CD4-positive, alpha-beta T cell (primary cell): ENCODE data around the gene TTLL11. TPM values are rescaled to one million over a fixed set of nuclear protein-coding genes. Genes with fewer than 3 reads are reported as not detected.

ENCODE experiments used
- ATAC-seq: fragments of 200-7000 bp; cut with Tn5 transposase; one replicate; pipeline ENCODE4 v1.10.0; 2022; ENCODE audit warnings: mild to moderate bottlenecking; ENCODE audit not compliant: poor library complexity
- CTCF ChIA-PET: fragments of 350-600 bp; sonication (Branson Sonifier 250); formaldehyde crosslinking; loops from one replicate; lab custom pipeline; 2021; ENCODE audit warnings: antibody characterized with exemption, inconsistent platforms; lab: Charles Lee
- POLR2A ChIA-PET: fragments of 350-600 bp; sonication (Branson Sonifier 250); formaldehyde crosslinking; loops from one replicate; lab custom pipeline; 2021; ENCODE audit warnings: antibody characterized with exemption, inconsistent platforms; lab: Charles Lee
- DNase-seq, 14 experiments: peaks; one replicate each; pipeline ENCODE4 v3.0.0-alpha.2; 2013 to 2020; ENCODE audit warnings: mixed read lengths in 2 of 14
- H3K27ac ChIP-seq, 2 donors: one replicate each; pipeline versions ENCODE4 v1.5.1 to v1.7.0; 2013; ENCODE audit warnings: low read length in 2 of 2, low read depth in 1 of 2, mild to moderate bottlenecking in 1 of 2
- H3K27me3 ChIP-seq, 2 experiments: 1 replicate in 1 of 2; 2 replicates in 1 of 2; pipeline versions ENCODE4 v1.6.1 to v1.7.0; 2013; ENCODE audit warnings: low read length in 2 of 2, control low read depth in 1 of 2, mild to moderate bottlenecking in 1 of 2, moderate library complexity in 1 of 2; ENCODE audit not compliant: insufficient read depth in 2 of 2, control insufficient read depth in 1 of 2
- H3K36me3 ChIP-seq: one replicate; pipeline ENCODE4 v1.6.1; 2013; ENCODE audit warnings: low read length, control low read depth; ENCODE audit not compliant: insufficient read depth
- H3K4me1 ChIP-seq: one replicate; pipeline ENCODE4 v1.6.1; 2013; ENCODE audit warnings: low read length, control low read depth; ENCODE audit not compliant: insufficient read depth
- H3K4me3 ChIP-seq: one replicate; pipeline ENCODE4 v1.5.1; 2013; ENCODE audit warnings: mild to moderate bottlenecking, low read length, moderate library complexity
- H3K9me3 ChIP-seq, 2 experiments: 1 replicate in 1 of 2; 2 replicates in 1 of 2; pipeline versions ENCODE4 v1.6.1 to v1.7.0; 2013; ENCODE audit warnings: low read length in 2 of 2, mild to moderate bottlenecking in 2 of 2, control low read depth in 1 of 2, moderate library complexity in 1 of 2; ENCODE audit not compliant: control insufficient read depth in 1 of 2, insufficient read depth in 1 of 2
- H3K27ac Mint-ChIP-seq: one replicate; pipeline ENCODE4 v1.8.0; 2020; ENCODE audit warnings: mixed read lengths
- H3K27me3 Mint-ChIP-seq: one replicate; pipeline ENCODE4 v1.8.0; 2021; ENCODE audit warnings: mixed read lengths
- H3K36me3 Mint-ChIP-seq: one replicate; pipeline ENCODE4 v1.8.0; 2021; ENCODE audit warnings: low read depth, mixed read lengths
- H3K4me1 Mint-ChIP-seq: one replicate; pipeline ENCODE4 v1.8.0; 2021; ENCODE audit warnings: low read depth, mixed read lengths
- H3K4me3 Mint-ChIP-seq: one replicate; pipeline ENCODE4 v1.8.0; 2020; ENCODE audit warnings: mild to moderate bottlenecking, mixed read lengths
- H3K9me3 Mint-ChIP-seq: one replicate; pipeline ENCODE4 v1.8.0; 2020; ENCODE audit warnings: mixed read lengths
- intact Hi-C, 2 experiments: fragments of 100-400 bp; cut with DNase I in 1 of 2; cut with micrococcal nuclease in 1 of 2; formaldehyde crosslinking; loops; one replicate each; pipeline versions ENCODE4 v1.15.1 to v1.9.0; 2023 to 2025; cut with DNase I, micrococcal nuclease
- total RNA-seq, 174 experiments: library from RNA in 2 of 174; stranded (reverse) in 2 of 174; gene quantifications; one replicate each; pipeline ENCODE4 v1.2.3 and lab custom pipeline; 2021 to 2026
- TF ChIP-seq, protein P1 (sequence below): fragments of 200-600 bp; IDR thresholded peaks from one replicate; pipeline ENCODE4 v1.8.0; 2022; ENCODE audit warnings: antibody characterized with exemption, mild to moderate bottlenecking

TTLL11 gene
- total RNA-seq, 2 experiments from 2014 or later, result 1.6 to 2.3 TPM

DNA sequence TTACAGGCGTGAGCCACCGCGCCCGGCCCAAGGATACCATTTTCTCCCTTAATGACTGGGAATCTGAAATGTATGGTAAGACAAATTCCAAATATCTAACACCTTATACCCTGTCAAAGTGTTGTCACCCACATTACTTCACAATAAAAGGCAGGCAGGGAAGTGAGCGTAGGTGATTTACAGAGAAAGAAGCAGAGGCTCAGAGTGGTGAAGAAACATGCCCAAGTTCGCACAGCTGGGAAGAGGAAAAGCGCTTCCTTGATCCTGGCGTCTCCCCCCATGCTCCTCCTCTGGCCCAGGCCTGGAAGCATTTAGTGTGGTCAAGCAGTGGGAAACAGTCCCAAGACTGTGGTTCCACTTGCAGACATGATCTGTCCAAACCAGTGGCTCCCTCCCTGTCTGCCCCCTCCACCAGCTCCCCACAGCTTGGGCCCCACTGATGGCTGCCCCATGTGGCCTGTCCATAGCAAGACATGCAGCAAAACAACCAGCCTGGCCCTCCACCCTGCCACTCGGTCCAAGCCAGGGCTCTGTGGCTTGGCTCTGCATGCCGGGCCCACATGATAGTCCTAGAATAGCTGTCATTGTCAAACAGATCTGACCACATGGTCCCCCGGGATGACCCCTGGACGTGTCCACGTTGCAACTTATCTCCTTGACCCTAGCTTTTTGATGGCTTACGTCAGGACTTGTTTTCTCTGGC, 107.2 kb downstream of the TTLL11 start:
- no peak for DNase-seq
- Mint-ChIP-seq H3K9me3 (peaks cover 6% of the 10 kb centered on the region), H3K4me3 (no peak overlapping the region), H3K27ac (no peak overlapping the region), H3K27me3 (no peaks in the 10 kb centered on the region), H3K4me1 (no peaks in the 10 kb centered on the region), H3K36me3 (peaks cover 18% of the 10 kb centered on the region)
- TF ChIP-seq, protein P1, sequence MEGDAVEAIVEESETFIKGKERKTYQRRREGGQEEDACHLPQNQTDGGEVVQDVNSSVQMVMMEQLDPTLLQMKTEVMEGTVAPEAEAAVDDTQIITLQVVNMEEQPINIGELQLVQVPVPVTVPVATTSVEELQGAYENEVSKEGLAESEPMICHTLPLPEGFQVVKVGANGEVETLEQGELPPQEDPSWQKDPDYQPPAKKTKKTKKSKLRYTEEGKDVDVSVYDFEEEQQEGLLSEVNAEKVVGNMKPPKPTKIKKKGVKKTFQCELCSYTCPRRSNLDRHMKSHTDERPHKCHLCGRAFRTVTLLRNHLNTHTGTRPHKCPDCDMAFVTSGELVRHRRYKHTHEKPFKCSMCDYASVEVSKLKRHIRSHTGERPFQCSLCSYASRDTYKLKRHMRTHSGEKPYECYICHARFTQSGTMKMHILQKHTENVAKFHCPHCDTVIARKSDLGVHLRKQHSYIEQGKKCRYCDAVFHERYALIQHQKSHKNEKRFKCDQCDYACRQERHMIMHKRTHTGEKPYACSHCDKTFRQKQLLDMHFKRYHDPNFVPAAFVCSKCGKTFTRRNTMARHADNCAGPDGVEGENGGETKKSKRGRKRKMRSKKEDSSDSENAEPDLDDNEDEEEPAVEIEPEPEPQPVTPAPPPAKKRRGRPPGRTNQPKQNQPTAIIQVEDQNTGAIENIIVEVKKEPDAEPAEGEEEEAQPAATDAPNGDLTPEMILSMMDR, result no peak
- H3K36me3 ChIP-seq, result no peaks in the 10 kb centered on the region
- no peaks in the 10 kb centered on the region for H3K4me1 ChIP-seq
- POLR2A ChIA-PET, result no interaction called here
- no peak overlapping the region for H3K4me3 ChIP-seq
- CTCF ChIA-PET, result no interaction called here
- intact Hi-C loops, result no loop called here
- H3K27ac ChIP-seq, result no peak overlapping the region
- H3K27me3 ChIP-seq, result no peaks in the 10 kb centered on the region
- no peak for ATAC-seq
- H3K9me3 ChIP-seq, result peaks cover 3 to 6% of the 10 kb centered on the region in 2 experiments

DNA sequence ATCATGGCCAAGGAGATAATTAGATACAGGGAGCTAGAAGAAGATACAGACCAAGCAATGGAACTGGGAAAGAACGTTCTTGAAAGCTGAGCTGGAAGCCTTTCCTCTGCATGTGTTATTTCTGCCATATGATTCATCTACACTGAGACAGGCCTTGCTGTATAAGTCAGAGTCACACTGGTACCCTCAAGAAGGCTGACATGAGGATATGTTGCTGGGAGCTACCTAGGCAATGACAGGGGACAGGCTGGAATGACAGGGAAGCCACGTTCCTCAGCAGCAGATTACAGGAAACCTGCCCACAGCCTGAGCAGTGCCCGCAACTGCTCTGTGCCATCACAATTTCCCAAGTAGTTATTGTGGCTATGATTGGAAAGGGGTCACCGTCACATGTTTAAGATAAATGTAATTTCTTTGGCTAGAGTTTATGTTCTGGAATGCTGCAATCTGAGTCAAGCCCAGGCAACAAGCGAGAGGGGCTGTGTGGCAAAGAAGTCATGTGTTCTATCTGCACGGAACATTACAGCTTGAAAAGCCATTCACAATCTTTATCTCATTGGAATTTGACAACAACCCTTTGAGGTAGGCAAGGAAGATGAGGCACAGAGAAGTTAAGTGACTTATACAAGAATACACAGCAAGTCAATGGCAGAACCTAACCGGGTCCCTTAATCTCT, 108.2 kb downstream of the TTLL11 start:
- TF ChIP-seq, protein P1, result no peak
- peaks cover 8% of the 10 kb centered on the region for H3K9me3 Mint-ChIP-seq
- no peak overlapping the region for H3K4me3 Mint-ChIP-seq
- no peaks in the 10 kb centered on the region for H3K27me3 Mint-ChIP-seq
- CTCF ChIA-PET, result interaction anchor here (0.5 kb wide), 1 partner anchor 803 kb away, joined by 3 read pairs; no protein-coding TSS in a partner anchor
- Histone ChIP-seq H3K27me3 (no peaks in the 10 kb centered on the region), H3K9me3 (peaks cover 3 to 10% of the 10 kb centered on the region in 2 experiments), H3K4me1 (no peaks in the 10 kb centered on the region), H3K36me3 (no peaks in the 10 kb centered on the region), H3K27ac (no peak overlapping the region), H3K4me3 (no peak overlapping the region)
- H3K36me3 Mint-ChIP-seq, result peaks cover 18% of the 10 kb centered on the region
- POLR2A ChIA-PET, result no interaction called here
- intact Hi-C loops, result no loop called here
- H3K27ac Mint-ChIP-seq, result no peak overlapping the region
- DNase-seq (no peak), ATAC-seq (no peak)
- no peaks in the 10 kb centered on the region for H3K4me1 Mint-ChIP-seq

DNA sequence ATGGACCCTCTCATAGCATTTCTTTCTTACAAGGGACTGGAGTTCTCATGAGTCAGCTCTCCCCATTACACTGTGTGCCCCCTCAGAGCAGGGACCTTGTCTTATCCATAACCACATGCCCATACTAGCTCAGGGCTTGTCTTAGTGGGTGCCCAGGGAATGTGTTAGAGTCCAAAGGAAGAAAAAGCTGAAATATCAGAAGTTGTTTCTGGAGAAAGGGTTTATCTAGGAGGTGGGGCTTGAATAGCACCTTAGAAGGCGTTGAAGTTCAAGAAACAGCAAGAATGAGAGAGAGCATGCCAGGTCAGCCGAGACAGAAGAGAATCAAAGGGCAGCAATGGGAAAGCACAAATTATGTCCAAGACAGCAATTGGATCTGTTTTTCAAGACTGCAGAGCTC, 109.4 kb downstream of the TTLL11 start:
- H3K27me3 ChIP-seq, result no peaks in the 10 kb centered on the region
- H3K4me1 ChIP-seq, result no peaks in the 10 kb centered on the region
- H3K9me3 Mint-ChIP-seq, result peaks cover 8% of the 10 kb centered on the region
- no peak overlapping the region for H3K27ac ChIP-seq
- peaks cover 18% of the 10 kb centered on the region for H3K36me3 Mint-ChIP-seq
- intact Hi-C loops, result no loop called here
- H3K4me3 ChIP-seq, result no peak overlapping the region
- DNase-seq, result no peak
- ChIA-PET POLR2A (no interaction called here), CTCF (no interaction called here)
- TF ChIP-seq, protein P1, result no peak
- no peak overlapping the region for H3K4me3 Mint-ChIP-seq
- no peak overlapping the region for H3K27ac Mint-ChIP-seq
- H3K27me3 Mint-ChIP-seq, result no peaks in the 10 kb centered on the region
- ATAC-seq, result no peak
- H3K36me3 ChIP-seq, result no peaks in the 10 kb centered on the region
- H3K9me3 ChIP-seq, result peaks cover 3 to 10% of the 10 kb centered on the region in 2 experiments
- no peaks in the 10 kb centered on the region for H3K4me1 Mint-ChIP-seq
